HL-60 (cell line): ENCODE results near the gene DAAM1.
A peak's percentile ranks its signal among the peaks of the same experiment; 100 is the strongest.

Source experiments
- DNase-seq, 2 experiments: peaks; one replicate each; pipeline ENCODE4 v3.0.0-alpha.2; 2010 to 2020; ENCODE audit warnings: low read depth in 1 of 2, low spot score in 1 of 2
- H3K27ac ChIP-seq: fragments of 250-450 bp; sonication (Bioruptor Pico); replicated peaks from 2 replicates; pipeline ENCODE4 v1.5.1; 2020; ENCODE audit warnings: mild to moderate bottlenecking, moderate library complexity
- H3K27me3 ChIP-seq: fragments of 250-450 bp; sonication (Bioruptor Pico); 2 replicates; pipeline ENCODE4 v1.5.1; 2021; ENCODE audit warnings: mild to moderate bottlenecking, moderate library complexity; ENCODE audit not compliant: insufficient read depth, poor library complexity, severe bottlenecking
- H3K4me3 ChIP-seq: replicated peaks from 2 replicates; pipeline ENCODE4 v1.5.1; 2011; ENCODE audit warnings: mild to moderate bottlenecking, control low read depth, low read length; ENCODE audit not compliant: insufficient read depth
- CTCF ChIP-seq: IDR thresholded peaks from one replicate; pipeline ENCODE4 v1.5.1; 2011; ENCODE audit warnings: low read length, control low read depth, inconsistent platforms; ENCODE audit not compliant: insufficient read depth
- GABPA ChIP-seq: IDR thresholded peaks from 2 replicates; pipeline ENCODE4 v1.6.1; 2012; ENCODE audit warnings: low read depth
- POLR2AphosphoS5 ChIP-seq: IDR thresholded peaks from 2 replicates; pipeline ENCODE4 v1.6.1; 2012; ENCODE audit warnings: low read depth
- REST ChIP-seq: IDR thresholded peaks from 2 replicates; pipeline ENCODE4 v1.6.1; 2012; ENCODE audit warnings: low read depth; ENCODE audit not compliant: insufficient replicate concordance
- SPI1 ChIP-seq: IDR thresholded peaks from 2 replicates; pipeline ENCODE4 v1.6.1; 2012; ENCODE audit warnings: low read depth, mild to moderate bottlenecking, borderline replicate concordance

DAAM1 gene

GRCh38 chr14:59150990-59151389, 37.5 kb upstream of the DAAM1 start:
- H3K27ac ChIP-seq, result no peak overlapping the region
- no peak overlapping the region for H3K4me3 ChIP-seq
- no peaks in the 10 kb centered on the region for H3K27me3 ChIP-seq
- DNase-seq, result peak in 1 of 2 experiments; percentile 31
- TF ChIP-seq SPI1, result peak; percentile 30; the same call in 1 of the 2 replicates
- TF ChIP-seq REST, result no peak

- no peak overlapping the region for H3K4me3 ChIP-seq
- no peaks in the 10 kb centered on the region for H3K27me3 ChIP-seq
- DNase-seq, result no peak
- no peak overlapping the region for H3K27ac ChIP-seq
- TF ChIP-seq CTCF, result no peak
- no peak for TF ChIP-seq REST
- no peak for TF ChIP-seq SPI1
- no peak for TF ChIP-seq GABPA
- TF ChIP-seq POLR2AphosphoS5, result no peak
Measured at GRCh38 chr14:59154373-59154772, 34.1 kb upstream of the DAAM1 start.

GRCh38 chr14:59155886-59156285, 32.6 kb upstream of the DAAM1 start:
- Histone ChIP-seq H3K4me3 (no peak overlapping the region), H3K27ac (no peak overlapping the region), H3K27me3 (no peaks in the 10 kb centered on the region)
- TF ChIP-seq CTCF (no peak), GABPA (no peak), POLR2AphosphoS5 (no peak), SPI1 (no peak), REST (no peak)
- no peak for DNase-seq

- TF ChIP-seq GABPA, result no peak
- TF ChIP-seq REST, result no peak
- no peak for TF ChIP-seq CTCF
- DNase-seq, result no peak
- Histone ChIP-seq H3K4me3 (no peak overlapping the region), H3K27me3 (no peaks in the 10 kb centered on the region), H3K27ac (no peak overlapping the region)
Measured at GRCh38 chr14:59159169-59159568, 29.3 kb upstream of the DAAM1 start.
